HL-60/S4 treated with phorbol 12-myristate 13-acetate at 8.2 ng/mL for 4 days and 3 days (cell line): ENCODE measurements around the gene NFATC1.

Source experiments
- in situ Hi-C: fragments of 300-500 bp; cut with MboI; formaldehyde crosslinking; loops from 2 replicates; pipeline ENCODE4 v1.15.0; 2022; ENCODE audit warnings: low sequenced_read_pairs

The NFATC1 gene

DNA sequence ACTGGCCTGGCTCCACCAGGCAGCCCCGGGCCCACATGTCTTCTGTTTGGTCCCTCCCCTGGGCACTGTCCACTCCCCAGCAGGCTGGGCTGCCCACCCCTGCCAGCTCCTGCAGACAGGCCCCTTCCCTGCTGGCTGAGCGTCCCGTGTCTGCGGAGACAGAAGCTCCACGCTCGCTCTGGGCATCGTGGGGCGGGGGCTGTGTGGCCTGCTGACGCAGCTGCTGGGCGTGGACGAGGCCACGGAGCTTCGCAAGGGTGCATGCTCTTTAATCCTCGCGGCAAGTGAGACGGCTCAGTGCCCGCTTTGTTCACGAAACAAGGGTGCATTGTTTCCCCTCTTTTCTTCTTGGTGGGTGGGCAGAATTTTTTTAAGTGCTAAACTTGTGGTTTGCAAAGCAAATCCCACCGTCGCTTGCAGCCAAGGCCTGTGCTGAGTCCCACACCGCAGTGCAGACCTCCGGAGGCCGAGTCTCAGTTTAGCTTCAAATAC, 151.1 kb downstream of the NFATC1 start:
- in situ Hi-C loops, result no loop called here

DNA sequence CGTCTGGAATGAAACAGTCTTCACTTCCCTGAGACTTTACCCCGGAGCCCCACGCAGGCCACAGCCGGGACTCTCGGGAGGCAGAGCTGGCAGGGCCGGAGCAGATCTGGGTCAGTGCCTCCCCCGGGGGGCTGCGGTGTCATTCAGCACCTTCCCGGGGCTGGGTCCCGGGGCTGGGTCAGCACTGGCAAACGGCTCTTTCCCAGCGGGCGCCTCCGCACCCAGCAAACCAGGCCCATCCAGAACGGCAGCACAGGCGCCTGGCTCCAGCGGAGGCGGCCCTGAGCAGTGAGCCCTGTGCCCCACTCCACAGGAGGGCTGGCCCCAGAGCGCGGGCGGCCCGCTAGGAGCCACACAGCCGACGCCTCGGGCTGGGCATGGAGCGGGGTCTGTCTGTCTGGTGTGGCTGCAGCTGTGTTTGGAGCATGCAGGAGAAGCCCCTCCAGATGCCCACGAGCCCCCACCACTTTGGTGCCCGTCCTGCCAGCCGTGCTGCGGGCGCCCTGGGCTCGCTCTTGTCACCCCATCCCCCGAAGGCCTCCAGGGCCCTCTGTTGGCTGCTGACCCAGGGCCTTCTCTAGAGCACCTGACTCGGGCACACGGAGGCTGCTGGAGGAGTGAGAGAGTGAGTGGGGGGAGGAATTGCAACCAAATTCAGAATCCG, 151.8 kb downstream of the NFATC1 start:
- in situ Hi-C loops, result no loop called here

DNA sequence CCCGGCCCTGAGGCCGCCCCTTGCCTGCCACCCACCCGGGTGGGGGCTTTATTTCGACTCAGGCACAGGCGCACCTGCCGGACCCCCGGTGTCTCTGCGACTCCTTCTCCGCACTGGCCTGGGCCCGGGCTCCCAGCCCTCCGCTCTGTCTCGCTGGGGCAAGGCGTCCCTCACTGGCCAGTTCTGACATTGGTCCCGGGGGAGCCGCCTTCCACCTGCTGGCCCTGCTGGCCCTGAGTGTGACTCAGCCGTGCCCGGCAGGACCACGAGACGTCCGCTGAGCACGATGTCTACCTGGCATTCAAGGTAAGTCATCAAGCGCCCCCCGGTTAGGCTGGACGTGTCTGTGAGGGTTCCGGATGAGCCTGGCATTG, 152.3 kb downstream of the NFATC1 start:
- in situ Hi-C loops, result no loop called here

DNA sequence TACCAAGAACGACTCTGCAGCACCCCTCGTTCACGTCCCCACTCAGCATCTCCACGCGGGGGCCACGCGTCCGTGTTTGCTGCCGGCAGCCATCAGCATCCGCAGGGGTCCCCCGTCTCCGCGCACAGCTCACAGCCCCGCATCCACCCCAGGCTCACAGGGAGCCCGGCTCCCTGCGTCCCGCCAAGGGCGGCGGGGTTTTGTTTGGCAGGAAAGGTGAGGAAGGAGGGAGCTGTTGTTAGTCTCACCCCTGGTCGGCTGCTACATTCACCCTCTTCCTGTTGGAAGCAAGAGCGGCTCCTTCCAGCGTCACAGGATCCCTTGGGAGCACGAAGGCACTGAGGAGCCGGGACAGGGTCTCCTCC, 152.9 kb downstream of the NFATC1 start:
- in situ Hi-C loops, result no loop called here

DNA sequence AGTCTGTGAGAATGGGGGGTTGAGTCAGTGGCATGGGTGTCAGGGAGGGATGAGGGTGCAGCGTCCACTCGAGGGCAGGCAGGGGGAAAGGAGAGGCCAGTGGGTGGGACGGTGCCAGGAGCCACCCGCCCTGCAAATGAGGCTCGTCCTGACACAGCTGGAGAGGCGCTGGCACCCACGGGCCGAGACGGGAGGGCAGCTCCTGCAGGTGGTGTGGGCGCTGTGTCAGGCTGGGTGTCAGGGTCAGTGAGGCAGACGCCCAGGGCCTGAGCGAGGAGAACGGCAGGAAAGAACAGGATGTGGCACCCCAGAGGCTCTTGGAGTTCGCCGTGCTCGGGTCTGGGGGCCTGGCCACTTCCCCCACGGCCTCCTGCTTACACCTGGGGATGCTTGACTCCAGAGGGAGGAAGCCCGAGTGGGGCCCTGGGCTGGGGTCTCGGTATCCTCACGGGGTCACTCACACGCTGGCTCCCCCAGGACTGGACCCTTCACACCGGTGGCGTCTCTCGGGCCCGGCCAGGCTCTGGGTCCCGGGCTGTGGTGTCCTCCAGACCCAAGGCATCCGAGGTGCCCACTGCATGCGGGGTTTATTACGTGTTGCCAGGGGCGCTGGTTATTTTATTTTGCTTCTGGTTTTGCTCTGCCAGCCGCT, 153.4 kb downstream of the NFATC1 start:
- in situ Hi-C loops, result no loop called here

DNA sequence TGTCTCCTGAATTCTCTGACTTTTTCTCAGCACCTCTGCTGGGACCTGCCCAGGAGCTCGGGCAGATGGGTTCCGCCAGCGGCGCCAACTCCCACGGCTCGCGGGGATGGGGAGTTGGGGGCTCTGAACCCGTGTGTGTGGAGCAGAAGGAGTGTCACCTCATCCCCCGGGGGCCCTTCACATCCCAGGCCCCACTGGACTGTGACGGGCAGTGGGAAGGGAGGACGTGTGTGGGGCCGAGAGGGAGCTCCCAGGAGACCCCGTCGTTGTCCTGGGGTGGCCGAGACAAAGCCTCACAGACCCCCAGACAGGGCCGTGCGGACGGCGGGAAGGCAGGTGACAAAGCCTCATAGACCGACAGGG, 153.9 kb downstream of the NFATC1 start:
- in situ Hi-C loops, result no loop called here

DNA sequence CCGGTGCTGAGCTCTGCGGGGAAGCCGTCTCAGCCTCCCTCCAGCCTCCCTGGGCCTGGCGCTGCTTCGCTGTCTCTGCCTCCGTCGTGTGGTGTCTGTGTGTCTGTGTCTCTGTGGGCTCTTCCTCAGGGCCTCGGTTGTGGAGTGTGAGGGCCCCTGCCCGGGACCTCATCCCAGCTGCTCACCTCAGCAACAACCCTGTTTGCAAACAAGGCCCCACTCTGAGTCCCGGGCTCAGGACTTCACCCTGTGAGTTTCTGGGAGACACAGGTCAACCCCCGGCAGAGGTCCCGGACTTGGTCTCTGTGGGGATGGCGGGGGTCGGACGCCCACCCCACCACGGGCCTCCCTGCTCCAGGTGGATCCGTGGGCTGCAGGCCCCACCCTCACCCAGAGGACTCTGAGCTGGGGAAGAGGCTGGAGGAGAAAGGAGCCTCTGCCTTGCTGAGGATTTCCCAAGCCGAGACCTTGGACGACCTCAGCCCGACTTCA, 156.5 kb downstream of the NFATC1 start:
- in situ Hi-C loops, result no loop called here

DNA sequence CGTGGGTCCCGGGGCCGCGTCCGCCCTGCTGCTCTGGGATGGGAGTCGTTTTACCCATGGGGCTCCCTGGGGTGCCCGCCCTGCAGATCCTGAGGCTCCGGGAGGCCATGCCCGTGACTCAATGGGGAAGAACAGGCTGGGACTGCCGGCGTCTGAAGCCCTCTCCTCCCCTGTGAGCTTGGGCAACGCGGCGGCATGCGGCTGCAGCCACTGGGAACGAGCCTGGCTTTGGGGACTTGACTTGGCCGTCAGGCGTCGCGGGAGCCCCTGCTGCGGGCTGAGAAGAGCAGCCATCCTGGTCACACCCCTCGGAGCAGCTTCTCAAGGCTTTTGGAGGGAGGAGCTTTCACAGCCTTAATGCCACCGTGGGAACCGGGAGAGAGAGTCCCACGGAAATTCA, 157.0 kb downstream of the NFATC1 start:
- in situ Hi-C loops, result no loop called here

DNA sequence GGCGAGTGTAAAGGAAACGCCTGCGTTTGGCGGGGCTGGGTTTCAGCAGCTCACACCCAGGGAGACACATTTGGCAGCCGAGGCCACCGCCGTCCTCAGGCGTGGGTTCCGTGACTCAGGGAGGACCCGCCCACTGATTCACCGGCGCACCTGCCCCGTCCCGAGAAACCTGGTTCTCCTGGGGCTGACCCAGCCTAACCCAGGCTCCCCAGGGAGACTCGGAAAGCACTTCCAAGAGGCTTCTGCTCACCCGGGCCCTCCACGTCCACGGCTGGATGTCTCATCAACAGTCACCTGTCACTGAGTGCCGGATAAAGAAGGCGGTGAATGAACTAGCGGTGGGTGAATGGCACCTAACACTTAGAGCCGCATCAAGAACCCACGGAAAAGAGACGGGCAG, 157.4 kb downstream of the NFATC1 start:
- in situ Hi-C loops, result no loop called here

DNA sequence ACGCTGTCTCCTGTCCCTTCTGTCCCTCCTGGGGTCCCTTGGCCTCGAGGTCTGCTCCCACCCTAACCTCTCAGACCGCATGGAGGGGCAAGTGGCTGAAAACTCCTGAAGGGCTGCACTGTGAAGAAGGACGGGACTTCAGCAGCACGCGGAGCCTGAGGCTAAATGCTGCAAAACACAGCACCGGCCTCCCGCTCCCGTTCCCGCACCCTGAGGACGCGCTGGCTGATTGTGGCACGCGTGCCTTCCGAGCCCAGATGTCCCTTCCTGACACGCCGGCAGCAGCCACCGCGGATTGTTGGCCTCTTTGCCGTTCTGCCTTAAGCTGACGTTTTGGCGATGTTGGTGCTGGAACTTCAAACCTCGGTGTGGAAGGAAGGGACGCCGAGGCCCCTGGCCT, 158.0 kb downstream of the NFATC1 start:
- in situ Hi-C loops, result no loop called here

DNA sequence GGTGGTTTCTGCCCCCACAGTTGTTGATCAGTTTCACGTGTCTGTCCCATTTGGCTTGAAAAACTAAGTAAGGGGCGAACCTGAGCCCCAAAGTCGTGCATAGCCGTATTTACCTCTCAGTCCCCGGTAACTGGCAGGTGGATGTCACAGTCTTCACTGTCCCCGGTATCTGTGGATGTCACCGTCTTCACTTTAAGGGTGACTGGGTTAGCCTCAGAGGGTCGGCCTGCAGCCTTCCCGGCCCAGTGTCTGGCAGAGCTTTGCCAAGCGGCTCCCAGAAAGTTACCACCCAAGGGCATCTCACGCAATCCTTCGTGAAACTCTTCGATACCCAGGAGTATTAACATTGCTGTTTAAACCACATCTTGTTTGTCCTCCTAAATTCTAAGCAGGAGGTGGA, 158.6 kb downstream of the NFATC1 start:
- in situ Hi-C loops, result no loop called here

DNA sequence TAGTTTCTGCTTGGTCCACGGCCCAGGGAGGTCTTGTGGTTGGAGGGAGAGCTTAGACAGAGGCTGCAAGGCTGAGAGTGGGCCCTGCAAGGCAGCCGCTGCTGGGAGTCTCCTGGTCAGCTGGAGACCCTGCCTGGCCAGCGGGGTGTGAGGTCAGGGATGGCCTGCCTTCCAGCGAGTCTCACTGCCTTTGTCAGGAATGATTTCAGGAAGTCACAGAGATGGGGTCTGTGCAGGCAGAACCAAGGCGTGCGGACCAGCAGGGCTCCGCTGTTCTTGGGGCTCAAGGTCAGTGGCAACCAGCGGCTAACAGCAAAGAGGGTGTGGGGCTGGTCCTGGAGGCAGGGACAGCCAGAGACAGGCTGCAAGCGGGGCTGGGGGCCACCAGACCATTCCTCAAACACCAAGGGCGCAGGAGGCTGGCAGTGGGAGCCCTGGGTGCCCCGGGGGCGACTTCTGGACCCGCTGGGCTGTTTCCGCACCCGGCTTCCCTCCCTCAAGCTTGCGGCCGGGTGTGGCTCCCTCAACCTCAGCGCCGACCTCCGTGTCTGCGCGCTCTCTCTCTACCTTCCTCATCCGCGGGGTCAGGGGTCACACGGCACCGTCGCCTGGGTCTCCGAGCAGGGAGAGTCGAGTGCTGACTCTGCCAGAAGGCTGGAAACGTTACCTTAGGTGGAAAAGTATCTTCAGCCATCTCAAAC, 159.4 kb downstream of the NFATC1 start:
- in situ Hi-C loops, result no loop called here

DNA sequence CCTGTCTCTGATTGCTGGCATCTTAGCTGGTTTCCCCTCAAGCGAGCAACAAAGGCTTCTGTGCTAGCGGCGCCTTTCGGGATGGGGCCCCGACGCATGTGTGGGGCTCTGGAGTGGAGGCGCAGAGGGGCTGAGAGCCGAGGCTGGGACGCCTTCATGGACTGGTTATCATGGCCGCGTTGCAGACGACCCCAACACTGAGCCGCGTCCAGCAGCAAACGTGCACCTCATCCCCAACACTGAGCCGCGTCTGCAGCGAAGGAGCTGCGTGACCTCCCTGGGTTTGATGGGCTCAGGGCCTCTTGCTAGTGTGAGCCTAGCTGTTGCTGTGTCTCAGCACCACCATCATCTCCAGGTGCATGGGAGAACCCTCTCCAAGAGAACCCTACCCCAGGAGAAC, 160.2 kb downstream of the NFATC1 start:
- in situ Hi-C loops, result no loop called here

DNA sequence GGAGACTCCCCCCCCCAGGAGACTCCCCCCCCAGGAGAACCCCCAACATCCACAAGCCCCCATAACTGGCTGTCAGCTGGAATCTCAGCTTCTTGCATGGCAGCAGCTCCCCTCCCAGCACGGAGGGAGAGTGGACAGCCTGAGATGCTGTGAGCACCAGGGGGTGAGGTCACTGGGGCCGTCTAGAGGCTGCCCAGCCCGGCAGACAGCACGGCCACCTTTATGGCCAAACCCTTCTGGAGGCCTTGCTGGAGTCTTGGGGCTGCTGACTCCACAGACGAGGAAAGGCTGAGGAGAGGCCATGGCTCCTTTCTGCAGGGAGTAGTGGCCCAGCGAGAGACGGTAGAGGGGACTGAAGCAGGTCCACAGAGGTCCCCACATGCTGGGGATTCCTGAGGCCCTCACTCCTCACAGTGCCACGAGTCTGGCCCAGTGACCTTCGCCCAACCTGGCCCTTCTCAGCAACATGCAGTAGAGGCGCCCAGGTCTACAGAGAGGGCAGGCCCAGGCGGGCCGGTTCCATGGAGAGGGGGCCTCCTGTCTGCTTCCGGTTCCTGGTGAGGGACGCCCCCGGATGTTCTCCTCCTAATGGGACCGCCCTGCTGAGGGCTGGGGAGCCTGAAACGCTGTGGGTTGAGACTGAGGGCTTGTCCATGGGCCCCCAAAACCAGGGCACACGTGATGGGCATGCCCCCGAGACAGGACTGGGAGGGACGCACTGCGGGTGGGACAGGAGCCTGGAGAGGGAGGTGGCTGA, 161.3 kb downstream of the NFATC1 start:
- in situ Hi-C loops, result no loop called here

DNA sequence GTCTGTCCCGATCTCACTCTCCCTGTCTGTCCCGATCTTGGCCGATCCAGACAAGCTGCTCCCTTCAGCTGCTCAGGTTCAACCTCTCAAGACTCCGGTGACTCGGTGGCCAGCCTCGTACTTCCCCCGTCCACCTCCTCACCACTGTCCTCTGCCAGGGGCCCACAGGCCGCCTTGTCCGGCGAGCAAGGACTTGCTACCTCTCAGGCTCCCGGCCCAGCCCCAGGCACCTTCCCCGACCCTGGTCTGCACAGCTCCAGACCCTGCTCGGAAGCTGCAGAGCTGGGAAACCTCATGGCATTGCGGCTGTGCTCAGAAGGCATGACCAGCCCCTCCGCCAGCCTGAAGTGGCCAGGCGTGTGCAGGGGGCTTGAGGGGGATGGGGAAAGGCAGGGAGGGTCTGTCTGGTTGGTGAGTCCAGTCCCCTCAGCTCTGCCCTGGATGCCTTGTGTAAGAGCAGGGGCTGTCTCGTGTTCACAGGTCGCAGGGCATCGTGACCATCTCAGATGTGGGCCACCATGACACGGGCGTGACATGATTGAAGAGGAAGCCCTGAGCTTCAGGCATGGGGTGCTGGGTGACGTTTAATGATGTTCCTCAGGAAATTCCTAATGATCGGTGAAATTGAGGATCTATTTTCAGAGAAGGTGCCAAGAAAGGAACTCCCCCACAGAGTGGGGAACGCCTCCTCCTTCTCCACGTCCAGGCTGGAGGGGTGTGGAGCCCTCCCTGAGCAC, 162.6 kb downstream of the NFATC1 start:
- in situ Hi-C loops, result no loop called here

DNA sequence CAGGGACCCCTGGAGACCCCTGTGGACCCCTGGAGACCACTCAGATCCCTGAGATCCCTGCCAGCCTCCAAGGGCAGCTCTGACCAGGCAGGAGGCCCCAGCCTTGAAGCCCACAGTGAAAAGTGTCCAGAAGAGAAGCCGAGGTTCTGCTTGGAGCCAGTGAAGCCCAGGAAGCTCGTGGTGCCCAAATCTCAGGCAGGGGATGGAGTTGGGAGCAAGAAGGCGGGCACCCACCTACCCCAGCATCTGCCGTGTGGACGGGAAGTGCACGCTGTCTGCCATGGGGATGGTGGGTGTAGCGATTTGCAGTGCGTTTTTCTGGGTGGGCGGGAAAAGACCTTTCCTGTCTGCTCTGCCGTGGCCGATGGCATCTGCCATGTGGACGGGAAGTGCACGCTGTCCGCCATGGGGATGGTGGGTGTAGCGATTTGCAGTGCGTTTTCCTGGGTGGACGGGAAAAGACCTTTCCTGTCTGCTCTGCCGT, 163.2 kb downstream of the NFATC1 start:
- in situ Hi-C loops, result no loop called here

DNA sequence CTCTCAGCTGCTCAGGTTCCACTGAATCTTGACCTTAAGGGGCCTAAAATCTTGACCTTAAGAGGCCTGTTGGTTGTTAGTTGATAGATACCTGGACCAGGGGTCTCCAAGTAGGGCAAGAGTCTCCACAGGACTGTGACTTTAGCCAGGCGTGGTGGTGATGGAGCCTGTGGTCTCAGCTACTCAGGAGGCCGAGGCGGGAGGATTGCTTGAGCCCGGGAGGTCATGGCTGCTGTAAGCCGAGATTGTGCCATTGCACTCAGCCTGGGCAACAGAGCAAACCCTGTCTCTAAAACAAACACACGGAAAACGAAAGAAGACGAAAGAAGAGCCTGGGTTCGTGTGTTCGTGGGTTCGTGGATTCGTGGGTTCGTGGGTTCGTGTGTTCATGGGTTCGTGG, 163.7 kb downstream of the NFATC1 start:
- in situ Hi-C loops, result no loop called here

DNA sequence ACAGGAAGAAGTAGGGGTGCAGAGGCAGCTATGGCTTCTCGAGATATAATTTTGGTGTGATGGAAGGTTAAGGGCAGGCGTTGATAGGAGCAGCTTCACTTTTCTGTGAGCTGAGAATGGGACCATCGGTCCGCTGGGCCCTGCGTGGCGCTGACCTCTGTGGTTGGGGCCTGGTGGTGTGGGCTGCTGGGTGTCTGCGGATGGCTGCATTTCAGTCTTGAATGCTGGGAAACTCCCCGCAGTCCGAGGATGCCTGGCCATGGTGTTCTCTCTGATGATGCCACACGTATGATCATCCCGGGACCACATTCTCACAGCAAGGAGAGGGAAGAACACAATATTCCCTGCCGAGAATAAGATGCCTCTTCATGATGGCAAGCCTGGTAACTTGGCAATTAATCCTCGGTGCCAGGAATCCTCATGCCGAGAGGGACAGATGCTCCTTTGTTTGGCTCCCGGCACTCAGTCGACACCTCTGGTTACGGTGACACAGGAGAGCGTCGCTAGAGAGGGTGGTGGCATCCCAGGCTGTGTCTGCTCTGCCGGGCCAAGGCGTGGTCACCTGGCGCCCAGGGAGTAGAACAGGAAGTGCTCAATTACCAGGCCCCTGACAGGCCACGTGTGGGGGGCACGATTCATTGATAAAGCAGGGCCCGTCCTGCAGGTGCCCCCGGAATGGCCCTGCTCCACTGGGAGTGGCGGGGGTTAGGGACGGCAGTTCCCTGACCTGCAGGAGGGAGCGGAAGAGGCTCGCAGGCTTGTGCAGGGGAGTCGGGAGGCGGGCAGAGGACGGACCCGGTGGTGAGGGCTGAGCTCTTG, 164.5 kb downstream of the NFATC1 start:
- in situ Hi-C loops, result no loop called here

DNA sequence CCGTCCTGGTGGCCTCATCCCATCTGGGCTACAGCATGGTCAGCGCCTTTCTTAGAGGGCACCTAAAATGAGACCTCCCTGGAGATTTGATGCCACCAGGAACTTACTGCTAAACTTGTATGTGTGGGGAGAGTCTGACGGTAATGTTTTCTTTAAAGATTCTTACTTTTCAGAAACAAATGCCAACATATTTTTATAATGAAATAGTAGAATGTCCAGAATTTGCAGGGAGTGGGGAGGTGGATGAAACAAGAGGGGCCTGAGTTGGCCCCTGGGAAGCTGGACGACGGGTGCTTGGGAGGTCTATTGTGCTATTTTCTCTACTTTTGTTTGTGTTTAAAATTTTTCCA, 165.1 kb downstream of the NFATC1 start:
- in situ Hi-C loops, result no loop called here

DNA sequence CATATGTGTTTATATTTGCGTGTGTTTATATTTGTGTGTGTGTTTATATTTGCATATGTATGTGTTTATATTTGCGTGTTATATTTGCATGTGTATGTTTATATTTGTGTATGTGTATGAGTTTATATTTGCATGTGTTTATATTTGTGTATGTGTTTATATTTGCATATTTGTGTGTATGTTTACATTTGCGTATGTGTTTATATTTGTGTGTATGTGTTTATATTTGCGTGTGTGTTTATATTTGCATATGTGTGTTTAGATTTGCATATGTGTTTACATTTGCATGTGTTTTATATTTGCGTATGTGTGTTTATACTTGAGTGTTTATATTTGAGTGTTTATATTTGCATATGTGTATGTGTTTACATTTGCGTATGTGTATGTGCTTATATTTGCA, 168.2 kb downstream of the NFATC1 start:
- in situ Hi-C loops, result no loop called here
